ENCODE results near the gene ADAMTS10.

Gene ADAMTS10

GRCh38 chr19:8595651-8596050 is 14.9 kb downstream of the ADAMTS10 start:
- Histone ChIP-seq H3K4me1 (ENCODE audit: control insufficient read depth in 2 of 2, insufficient read depth in 1 of 2, low read depth in 1 of 2, low read length in 2 of 2) (peaks cover 4 to 9% of the 10 kb centered on the region in 2 donors), H3K79me1 (ENCODE audit: low read depth, low read length) (no peaks in the 10 kb centered on the region)
- WGBS, 2 donors (ENCODE audit: extremely low coverage in 2 of 2, insufficient read length in 2 of 2, insufficient replicate concordance in 1 of 2): no CpG with 5 or more reads among the region's 15 CpGs

GRCh38 chr19:8593931-8594330 is 16.6 kb downstream of the ADAMTS10 start:
- no peak overlapping the region for H3K23ac ChIP-seq (ENCODE audit: low read depth, low read length, poor library complexity)
- no peak for DNase-seq (ENCODE audit: low spot score)
- no peak overlapping the region for H2BK5ac ChIP-seq (ENCODE audit: low read length)
- no peak overlapping the region for H4K8ac ChIP-seq (ENCODE audit: low read depth, low read length)
- peaks cover 4 to 9% of the 10 kb centered on the region in 2 donors for H3K4me1 ChIP-seq (ENCODE audit: control insufficient read depth in 2 of 2, insufficient read depth in 1 of 2, low read depth in 1 of 2, low read length in 2 of 2)
- no peak overlapping the region for H2AFZ ChIP-seq (ENCODE audit: low read length)
- no CpG with 5 or more reads among the region's 2 CpGs for WGBS, 2 donors (ENCODE audit: extremely low coverage in 2 of 2, insufficient read length in 2 of 2, insufficient replicate concordance in 1 of 2)
- H3K14ac ChIP-seq (ENCODE audit: low read length): no peak overlapping the region
- H3K79me1 ChIP-seq (ENCODE audit: low read depth, low read length): no peaks in the 10 kb centered on the region
- no peak overlapping the region for H2AK5ac ChIP-seq (ENCODE audit: low read depth, low read length)
- no peak overlapping the region for H3K4ac ChIP-seq (ENCODE audit: low read length)
- no peak overlapping the region for H3K4me2 ChIP-seq (ENCODE audit: insufficient read depth, low read length, poor library complexity, severe bottlenecking)
- peaks cover 0 to 9% (median 0%) of the 10 kb centered on the region in 3 experiments for H3K27me3 ChIP-seq (ENCODE audit: control insufficient read depth in 3 of 3, insufficient read depth in 3 of 3, low read depth in 1 of 3, low read length in 3 of 3)
- no peak overlapping the region for H3K9ac ChIP-seq (ENCODE audit: low read depth, low read length, poor library complexity)
- no peak overlapping the region for H3K4me3 ChIP-seq (ENCODE audit: low read length in 2 of 2)
- no peak overlapping the region for H4K91ac ChIP-seq (ENCODE audit: low read depth, low read length, poor library complexity)
- peaks cover 0 to 5% of the 10 kb centered on the region in 2 donors for H3K9me3 ChIP-seq (replicated peaks in 1 of 2; ENCODE audit: control insufficient read depth in 2 of 2, insufficient read depth in 1 of 2, low read depth in 1 of 2, low read length in 2 of 2)
- H2BK12ac ChIP-seq (ENCODE audit: low read length): no peak overlapping the region
- no peak overlapping the region for H2BK15ac ChIP-seq (ENCODE audit: low read length)
- peaks cover 0 to 34% of the 10 kb centered on the region in 2 donors for H3K36me3 ChIP-seq (replicated peaks in 1 of 2; ENCODE audit: control insufficient read depth in 2 of 2, insufficient read depth in 2 of 2, low read length in 2 of 2)
- H3K27ac ChIP-seq (replicated peaks; ENCODE audit: low read length): no peak overlapping the region
- H3K18ac ChIP-seq (ENCODE audit: low read length): no peak overlapping the region
- no peak overlapping the region for H2BK120ac ChIP-seq (ENCODE audit: low read depth, low read length)

More at GRCh38 chr19:8595651-8596050, 14.9 kb downstream of the ADAMTS10 start:
- Histone ChIP-seq H3K9ac (ENCODE audit: low read depth, low read length, poor library complexity) (no peak overlapping the region), H2AK5ac (ENCODE audit: low read depth, low read length) (no peak overlapping the region), H3K4me3 (ENCODE audit: low read length in 2 of 2) (no peak overlapping the region), H3K36me3 (replicated peaks in 1 of 2; ENCODE audit: control insufficient read depth in 2 of 2, insufficient read depth in 2 of 2, low read length in 2 of 2) (peaks cover 0 to 39% of the 10 kb centered on the region in 2 donors), H2BK15ac (ENCODE audit: low read length) (no peak overlapping the region), H2BK120ac (ENCODE audit: low read depth, low read length) (no peak overlapping the region), H2BK5ac (ENCODE audit: low read length) (no peak overlapping the region), H3K14ac (ENCODE audit: low read length) (no peak overlapping the region), H3K4me2 (ENCODE audit: insufficient read depth, low read length, poor library complexity, severe bottlenecking) (no peak overlapping the region), H2AFZ (ENCODE audit: low read length) (no peak overlapping the region), H4K91ac (ENCODE audit: low read depth, low read length, poor library complexity) (no peak overlapping the region), H3K23ac (ENCODE audit: low read depth, low read length, poor library complexity) (no peak overlapping the region), H3K9me3 (replicated peaks in 1 of 2; ENCODE audit: control insufficient read depth in 2 of 2, insufficient read depth in 1 of 2, low read depth in 1 of 2, low read length in 2 of 2) (peaks cover 0 to 5% of the 10 kb centered on the region in 2 donors), H3K4ac (ENCODE audit: low read length) (no peak overlapping the region), H3K27ac (replicated peaks; ENCODE audit: low read length) (no peak overlapping the region), H4K8ac (ENCODE audit: low read depth, low read length) (no peak overlapping the region), H3K18ac (ENCODE audit: low read length) (no peak overlapping the region), H3K27me3 (ENCODE audit: control insufficient read depth in 3 of 3, insufficient read depth in 3 of 3, low read depth in 1 of 3, low read length in 3 of 3) (peaks cover 0 to 9% (median 0%) of the 10 kb centered on the region in 3 experiments), H2BK12ac (ENCODE audit: low read length) (no peak overlapping the region)
- DNase-seq (ENCODE audit: low spot score): no peak

GRCh38 chr19:8592231-8593009 is 18.1 kb downstream of the ADAMTS10 start:
- Histone ChIP-seq H2BK5ac (ENCODE audit: low read length) (no peak overlapping the region), H2AK5ac (ENCODE audit: low read depth, low read length) (no peak overlapping the region), H4K91ac (ENCODE audit: low read depth, low read length, poor library complexity) (no peak overlapping the region), H3K27me3 (ENCODE audit: control insufficient read depth in 3 of 3, insufficient read depth in 3 of 3, low read depth in 1 of 3, low read length in 3 of 3) (peaks cover 0 to 9% (median 0%) of the 10 kb centered on the region in 3 experiments), H2BK120ac (ENCODE audit: low read depth, low read length) (no peak overlapping the region), H3K18ac (ENCODE audit: low read length) (peak overlapping the region; percentile 40), H3K9me3 (replicated peaks in 1 of 2; ENCODE audit: control insufficient read depth in 2 of 2, insufficient read depth in 1 of 2, low read depth in 1 of 2, low read length in 2 of 2) (peaks cover 0 to 5% of the 10 kb centered on the region in 2 donors), H3K79me1 (ENCODE audit: low read depth, low read length) (no peaks in the 10 kb centered on the region), H2AFZ (ENCODE audit: low read length) (peak overlapping the region; percentile 65), H3K4me1 (ENCODE audit: control insufficient read depth in 2 of 2, insufficient read depth in 1 of 2, low read depth in 1 of 2, low read length in 2 of 2) (peaks cover 4 to 9% of the 10 kb centered on the region in 2 donors), H3K36me3 (replicated peaks in 1 of 2; ENCODE audit: control insufficient read depth in 2 of 2, insufficient read depth in 2 of 2, low read length in 2 of 2) (peaks cover 0 to 29% of the 10 kb centered on the region in 2 donors), H3K4me2 (ENCODE audit: insufficient read depth, low read length, poor library complexity, severe bottlenecking) (peak overlapping the region; percentile 79), H3K23ac (ENCODE audit: low read depth, low read length, poor library complexity) (peak overlapping the region; percentile 98), H3K4ac (ENCODE audit: low read length) (no peak overlapping the region), H2BK12ac (ENCODE audit: low read length) (no peak overlapping the region), H3K27ac (replicated peaks; ENCODE audit: low read length) (no peak overlapping the region), H3K9ac (ENCODE audit: low read depth, low read length, poor library complexity) (no peak overlapping the region), H2BK15ac (ENCODE audit: low read length) (no peak overlapping the region), H3K4me3 (ENCODE audit: low read length in 2 of 2) (peak overlapping the region; percentile 32 to 81), H4K8ac (ENCODE audit: low read depth, low read length) (no peak overlapping the region), H3K14ac (ENCODE audit: low read length) (no peak overlapping the region)
- peak; percentile 100 for DNase-seq (ENCODE audit: low spot score)
- no CpG with 5 or more reads among the region's 55 CpGs for WGBS, 2 donors (ENCODE audit: extremely low coverage in 2 of 2, insufficient read length in 2 of 2, insufficient replicate concordance in 1 of 2)

- Histone ChIP-seq H2BK5ac (ENCODE audit: low read length) (no peak overlapping the region), H3K9ac (ENCODE audit: low read depth, low read length, poor library complexity) (peak overlapping the region; percentile 84), H3K4me3 (ENCODE audit: low read length in 2 of 2) (no peak overlapping the region), H4K91ac (ENCODE audit: low read depth, low read length, poor library complexity) (peak overlapping the region; percentile 72), H3K27me3 (ENCODE audit: control insufficient read depth in 3 of 3, insufficient read depth in 3 of 3, low read depth in 1 of 3, low read length in 3 of 3) (peaks cover 0 to 9% (median 0%) of the 10 kb centered on the region in 3 experiments), H3K14ac (ENCODE audit: low read length) (peak overlapping the region; percentile 8), H3K79me1 (ENCODE audit: low read depth, low read length) (peaks cover 2% of the 10 kb centered on the region), H3K9me3 (replicated peaks in 1 of 2; ENCODE audit: control insufficient read depth in 2 of 2, insufficient read depth in 1 of 2, low read depth in 1 of 2, low read length in 2 of 2) (peaks cover 0 to 4% of the 10 kb centered on the region in 2 donors), H3K4me1 (ENCODE audit: control insufficient read depth in 2 of 2, insufficient read depth in 1 of 2, low read depth in 1 of 2, low read length in 2 of 2) (peaks cover 4 to 9% of the 10 kb centered on the region in 2 donors), H3K36me3 (replicated peaks in 1 of 2; ENCODE audit: control insufficient read depth in 2 of 2, insufficient read depth in 2 of 2, low read length in 2 of 2) (peaks cover 0 to 7% of the 10 kb centered on the region in 2 donors), H2BK120ac (ENCODE audit: low read depth, low read length) (peak overlapping the region; percentile 81), H3K4me2 (ENCODE audit: insufficient read depth, low read length, poor library complexity, severe bottlenecking) (no peak overlapping the region), H2BK12ac (ENCODE audit: low read length) (peak overlapping the region; percentile 58), H2AFZ (ENCODE audit: low read length) (no peak overlapping the region), H3K4ac (ENCODE audit: low read length) (no peak overlapping the region), H2AK5ac (ENCODE audit: low read depth, low read length) (peak overlapping the region; percentile 69), H4K8ac (ENCODE audit: low read depth, low read length) (no peak overlapping the region), H3K23ac (ENCODE audit: low read depth, low read length, poor library complexity) (peak overlapping the region; percentile 89), H3K27ac (replicated peaks; ENCODE audit: low read length) (no peak overlapping the region), H3K18ac (ENCODE audit: low read length) (peak overlapping the region; percentile 76), H2BK15ac (ENCODE audit: low read length) (peak overlapping the region; percentile 67)
- no peak for DNase-seq (ENCODE audit: low spot score)
- WGBS, 2 donors (ENCODE audit: extremely low coverage in 2 of 2, insufficient read length in 2 of 2, insufficient replicate concordance in 1 of 2): no CpG with 5 or more reads among the region's 32 CpGs
These were observed 21.3 kb downstream of the ADAMTS10 start for GRCh38 chr19:8589177-8589714.

All from neuronal stem cell (in vitro differentiated cells).